Stimulated activated CD8-positive, alpha-beta memory T cell treated with anti-CD3 and anti-CD28 coated beads, Interleukin-2, amount 100 ng/mL, for 48 hours (primary cell): ENCODE data around the gene DNAJB1.
"Not testable (repeated sequence)": the region's sequence is repeated elsewhere in the genome, so short reads cannot be mapped to it uniquely, and the experiment has no call there.

Experiments used
- DNase-seq, 2 donors: peaks; one replicate each; pipeline ENCODE4 v3.0.0-alpha.2; 2020; ENCODE audit warnings: low read depth in 2 of 2

Gene DNAJB1

DNA sequence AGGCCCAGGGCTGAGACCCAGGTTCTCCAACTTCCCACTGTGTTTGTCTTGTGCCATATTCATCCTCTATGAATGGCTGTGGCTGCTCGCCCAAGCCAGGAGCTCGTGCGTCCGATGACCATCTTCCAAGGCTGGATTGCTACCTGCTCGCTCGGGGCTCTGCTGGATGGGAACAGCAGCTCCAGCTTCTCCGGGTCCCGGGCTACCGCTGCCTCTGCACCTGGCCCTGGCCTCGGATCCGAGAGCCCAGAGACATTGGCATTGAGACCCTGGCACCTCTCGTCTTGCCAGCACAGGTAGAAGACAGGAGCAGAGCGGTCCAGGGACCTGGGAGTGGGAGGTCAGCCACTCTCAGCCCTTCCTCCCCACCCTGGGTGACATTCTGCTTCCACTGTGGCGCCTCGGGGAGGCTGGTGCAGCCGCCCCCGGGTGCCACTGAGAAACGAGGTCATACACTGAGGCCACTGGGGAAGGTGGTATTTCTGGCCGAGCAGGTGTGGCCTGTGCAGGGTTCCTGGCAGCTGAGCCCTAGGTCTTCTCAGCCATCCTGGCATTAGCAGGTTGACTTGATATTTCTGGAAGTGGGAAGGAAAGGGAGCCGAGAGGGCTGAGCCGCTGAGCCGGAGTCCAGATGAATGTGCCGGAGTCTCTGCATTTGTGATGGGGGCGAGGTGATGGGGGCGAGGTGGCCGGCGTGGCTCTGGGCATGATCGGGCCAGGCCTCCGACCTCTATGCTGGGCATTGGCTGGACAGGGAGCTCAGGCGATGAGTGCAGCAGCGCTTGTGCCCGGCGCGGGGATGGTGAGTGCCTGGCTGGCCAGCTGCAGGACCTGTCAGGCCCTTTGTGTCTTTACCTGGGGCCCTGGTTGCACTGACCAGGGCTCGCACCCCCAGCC, 35.1 kb upstream of the DNAJB1 start:
- DNase-seq = no peak

DNA sequence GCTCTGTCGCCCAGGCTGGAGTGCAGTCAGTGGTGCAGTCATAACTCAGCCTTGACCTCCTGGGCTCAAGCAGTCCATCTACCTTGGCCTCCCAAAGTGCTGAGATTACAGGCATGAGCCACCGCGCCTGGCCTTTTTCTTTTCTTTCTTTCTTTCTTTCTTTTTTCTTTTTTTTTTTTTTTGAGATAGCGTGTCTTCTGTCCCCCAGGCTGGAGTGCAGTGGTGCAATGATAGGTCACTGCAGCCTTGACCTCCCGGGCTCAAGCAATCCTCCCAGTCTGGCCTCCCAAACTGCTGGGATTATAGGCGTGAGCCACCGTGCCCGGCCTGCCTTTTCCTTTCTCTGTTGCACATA, 33.8 kb upstream of the DNAJB1 start:
- DNase-seq = not testable (repeated sequence)

DNA sequence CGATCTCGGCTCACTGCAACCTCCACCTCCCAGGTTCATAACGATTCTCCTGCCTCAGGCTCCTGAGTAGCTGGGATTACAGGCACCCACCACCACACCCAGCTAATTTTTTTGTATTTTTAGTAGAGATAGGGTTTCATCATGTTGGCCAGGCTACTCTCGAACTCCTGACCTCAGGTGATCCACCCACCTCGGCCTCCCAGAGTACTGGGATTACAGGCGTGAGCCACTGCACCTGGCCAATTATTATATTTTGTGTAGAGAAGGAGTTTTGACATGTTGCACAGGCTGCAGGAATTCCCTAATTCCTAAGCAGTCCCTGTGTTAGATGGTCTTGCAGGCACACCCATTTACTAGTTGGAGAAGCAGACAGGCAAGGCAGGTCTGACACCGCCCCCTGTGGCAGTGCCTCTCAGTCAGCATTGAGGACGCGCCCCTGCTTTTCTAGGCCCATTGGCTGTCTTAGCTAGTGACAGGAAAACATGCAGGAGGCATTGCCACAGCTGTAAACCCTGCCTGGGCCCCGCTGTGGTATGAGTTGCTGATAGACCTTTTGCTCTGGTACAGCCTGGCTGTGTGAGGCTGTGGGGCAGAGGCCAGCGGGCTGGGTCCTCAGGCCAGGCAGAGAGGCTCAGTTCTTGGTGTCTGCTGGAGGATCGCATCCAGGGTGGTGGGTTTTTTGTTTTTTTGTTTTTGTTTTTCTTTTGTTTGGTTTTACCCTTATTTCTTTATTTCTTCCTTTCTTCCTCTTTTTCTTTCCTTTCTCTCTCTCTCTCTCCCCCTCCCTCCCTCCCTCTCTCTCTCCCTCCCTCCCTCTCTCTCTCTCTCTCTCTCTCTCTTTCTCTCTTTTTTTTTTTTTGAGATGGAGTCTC, 33.2 kb upstream of the DNAJB1 start:
- peak; percentile 45 to 59 for DNase-seq

DNA sequence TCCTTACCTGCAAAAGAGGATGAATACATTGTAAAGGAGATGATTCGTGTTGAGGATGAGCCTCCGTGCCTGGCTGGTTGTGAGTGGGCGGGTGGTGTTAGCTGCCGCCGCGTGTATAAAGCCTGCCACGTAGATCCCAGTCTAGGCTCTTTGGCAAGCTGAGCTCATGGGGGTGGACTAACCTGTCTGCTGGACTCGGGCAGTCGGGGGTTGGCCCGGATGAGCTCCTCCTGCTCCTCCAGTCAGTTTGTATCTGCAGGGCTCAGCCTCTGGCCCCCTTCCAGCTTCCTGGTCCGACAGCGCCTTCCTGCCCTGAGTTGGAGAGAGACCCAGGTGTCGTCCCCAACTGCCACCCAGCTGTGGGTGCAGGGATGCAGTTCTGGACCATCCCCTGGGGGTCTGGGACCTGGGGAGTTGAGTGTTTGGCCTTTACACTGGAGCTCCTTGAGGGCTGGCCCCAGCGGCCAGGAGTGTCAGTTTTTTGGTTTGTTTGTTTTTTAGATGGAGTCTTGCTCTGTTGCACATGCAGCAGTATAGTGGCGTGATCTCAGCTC, 32.1 kb upstream of the DNAJB1 start:
- no peak for DNase-seq

DNA sequence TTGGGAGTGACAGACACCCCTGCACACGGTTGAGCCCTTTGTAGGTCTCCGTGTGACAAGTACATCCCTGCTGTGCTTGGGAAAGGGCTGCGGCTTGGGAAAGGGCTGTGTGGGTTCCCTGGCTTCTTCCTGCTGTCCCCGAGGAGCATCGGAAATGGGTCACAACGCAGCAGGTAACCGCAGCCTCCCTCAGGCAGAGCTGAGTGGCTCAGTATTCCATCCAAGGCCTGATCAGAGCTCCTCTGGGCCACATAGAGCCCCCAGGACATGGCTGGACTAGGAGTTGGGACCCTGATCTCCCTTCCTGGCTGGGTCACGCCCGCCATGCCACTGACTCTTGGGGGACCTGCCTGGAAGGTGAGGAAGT, 27.5 kb upstream of the DNAJB1 start:
- no peak for DNase-seq

DNA sequence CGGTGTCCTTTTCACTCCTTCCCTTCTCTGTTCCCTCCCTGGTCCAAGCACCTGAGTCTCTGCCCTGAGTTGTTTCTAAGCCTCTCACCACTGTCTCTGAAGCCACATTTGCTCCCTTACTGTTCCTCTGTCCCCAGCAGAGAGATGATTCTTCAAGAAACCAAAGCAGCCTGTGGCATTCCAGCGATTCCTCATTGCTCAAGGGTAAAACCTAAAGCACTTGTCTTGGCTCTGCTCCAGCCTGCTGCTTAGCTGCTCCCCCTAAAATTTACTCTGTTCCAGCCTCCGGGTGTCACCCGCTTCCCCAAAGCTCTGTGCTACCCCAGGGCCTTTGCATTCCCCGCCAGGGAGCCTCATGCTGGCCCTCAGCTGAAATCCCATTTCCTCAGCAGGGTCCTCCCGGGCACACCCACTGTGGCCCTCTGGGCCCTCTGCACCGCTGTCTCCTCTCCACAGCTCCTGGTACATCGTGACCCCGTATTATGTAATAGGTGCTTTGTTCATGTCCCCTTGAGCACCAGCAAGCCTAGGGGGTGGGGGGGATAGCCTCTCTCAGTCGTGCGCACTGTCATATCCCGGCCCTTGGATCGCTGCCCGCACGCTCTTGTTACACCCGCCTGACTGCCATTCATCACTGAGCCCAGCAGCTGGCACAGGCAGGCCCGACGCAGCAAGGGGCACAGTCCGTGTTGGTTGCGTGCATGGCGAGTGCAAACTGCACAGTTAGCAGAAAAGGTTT, 26.9 kb upstream of the DNAJB1 start:
- DNase-seq = no peak

DNA sequence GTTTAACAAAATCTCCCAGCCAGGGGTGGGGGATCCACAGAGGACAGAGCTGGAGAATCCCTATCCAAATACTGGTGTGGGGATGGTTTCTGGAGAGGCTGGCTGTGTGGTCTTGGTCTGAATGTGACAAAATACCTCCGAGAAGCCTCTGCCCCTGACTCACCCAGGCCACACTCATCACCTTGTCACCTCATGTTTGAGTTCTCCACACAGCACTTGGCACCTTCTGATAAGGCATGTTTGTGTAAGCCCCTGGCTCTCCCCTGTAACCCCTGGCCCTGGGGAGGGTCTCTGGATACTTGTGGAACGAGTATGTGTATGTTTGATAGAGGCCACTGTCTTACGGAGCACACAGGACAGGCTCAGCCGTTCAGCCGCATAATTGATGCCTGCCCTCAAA, 25.9 kb upstream of the DNAJB1 start:
- no peak for DNase-seq

DNA sequence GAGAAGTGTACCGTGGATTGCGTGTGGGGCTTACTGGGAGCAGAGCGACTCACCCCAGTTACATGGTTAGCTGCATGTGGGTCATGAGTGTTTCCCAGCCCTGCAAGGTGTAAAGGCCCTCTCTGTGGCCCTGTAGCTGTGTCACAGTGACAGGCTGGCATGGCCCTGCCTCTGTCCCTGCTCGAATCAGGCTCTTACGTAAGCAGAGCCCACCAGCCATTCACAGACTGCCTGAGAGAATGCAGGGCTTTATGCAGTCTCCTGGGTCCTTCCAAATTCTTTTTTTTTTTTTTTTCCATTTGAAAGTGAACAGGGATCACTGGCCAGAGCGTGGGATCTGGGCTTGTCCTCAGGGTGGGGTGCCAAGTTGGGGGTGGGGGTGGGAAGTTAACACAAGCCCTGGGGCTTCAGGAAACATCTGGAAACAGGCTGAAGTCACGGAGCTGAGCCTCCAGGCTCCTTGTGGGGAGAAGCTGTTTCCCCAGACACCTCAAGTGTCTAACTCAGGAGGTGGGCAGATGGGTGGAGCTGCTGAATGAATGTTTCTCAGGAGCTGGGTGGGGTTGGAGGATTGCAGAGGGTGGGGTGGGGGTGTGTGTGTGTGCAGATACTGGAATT, 24.6 kb upstream of the DNAJB1 start:
- DNase-seq = no peak

DNA sequence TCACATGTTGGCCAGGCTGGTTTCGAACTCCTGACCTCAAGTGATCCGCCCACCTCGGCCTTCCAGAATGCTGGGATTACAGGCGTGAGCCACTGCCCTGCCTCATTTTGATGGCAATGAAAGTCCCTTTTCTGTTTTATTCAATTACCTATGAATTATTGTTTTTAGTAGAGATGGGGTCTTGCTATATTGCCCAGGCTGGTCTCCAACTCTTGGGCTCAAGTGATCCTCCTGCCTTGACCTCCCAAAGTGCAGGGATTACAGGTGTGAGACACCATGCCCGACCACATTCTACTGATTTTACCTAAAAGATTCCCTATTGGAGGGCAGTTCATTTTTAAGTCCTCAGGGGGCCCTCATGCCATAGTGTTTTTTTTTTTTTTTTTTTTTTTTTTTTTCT, 23.8 kb upstream of the DNAJB1 start:
- DNase-seq = not testable (repeated sequence)

DNA sequence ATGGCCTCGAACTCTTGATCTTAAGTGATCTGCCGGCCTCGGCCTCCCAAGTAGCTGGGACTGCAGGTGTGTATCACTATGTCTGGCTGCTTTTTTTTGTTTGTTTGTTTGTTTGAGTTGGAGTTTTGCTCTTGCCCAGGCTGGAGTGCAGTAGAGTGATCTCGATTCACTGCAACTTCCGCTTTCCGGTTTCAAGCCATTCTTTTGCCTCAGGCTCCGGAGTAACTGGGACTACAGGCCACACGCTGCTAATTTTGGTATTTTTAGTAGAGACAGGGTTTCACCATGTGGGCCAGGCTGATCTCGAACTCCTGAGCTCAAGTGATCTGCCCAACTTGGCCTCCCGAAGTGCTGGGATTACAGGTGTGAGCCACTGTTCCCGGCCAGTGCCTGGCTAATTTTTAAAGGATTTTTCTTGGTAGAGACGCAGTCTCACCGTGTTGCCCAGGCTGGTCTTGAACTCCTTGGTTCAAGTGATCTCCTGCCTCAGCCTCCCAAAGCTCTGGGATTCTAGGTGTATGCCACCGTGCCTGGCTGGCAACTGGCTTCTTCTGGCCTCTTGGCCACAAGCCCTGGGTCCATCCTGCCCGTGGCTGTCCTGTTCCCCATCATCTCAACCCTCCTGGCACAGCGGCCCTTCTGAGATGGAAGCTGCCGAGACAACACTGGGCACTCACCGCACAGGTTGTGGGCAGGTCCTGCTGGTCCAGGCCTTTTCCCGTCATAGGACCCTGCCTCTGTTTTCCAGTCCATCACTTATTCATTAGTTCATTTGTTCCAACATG, 22.7 kb upstream of the DNAJB1 start:
- DNase-seq = no peak

DNA sequence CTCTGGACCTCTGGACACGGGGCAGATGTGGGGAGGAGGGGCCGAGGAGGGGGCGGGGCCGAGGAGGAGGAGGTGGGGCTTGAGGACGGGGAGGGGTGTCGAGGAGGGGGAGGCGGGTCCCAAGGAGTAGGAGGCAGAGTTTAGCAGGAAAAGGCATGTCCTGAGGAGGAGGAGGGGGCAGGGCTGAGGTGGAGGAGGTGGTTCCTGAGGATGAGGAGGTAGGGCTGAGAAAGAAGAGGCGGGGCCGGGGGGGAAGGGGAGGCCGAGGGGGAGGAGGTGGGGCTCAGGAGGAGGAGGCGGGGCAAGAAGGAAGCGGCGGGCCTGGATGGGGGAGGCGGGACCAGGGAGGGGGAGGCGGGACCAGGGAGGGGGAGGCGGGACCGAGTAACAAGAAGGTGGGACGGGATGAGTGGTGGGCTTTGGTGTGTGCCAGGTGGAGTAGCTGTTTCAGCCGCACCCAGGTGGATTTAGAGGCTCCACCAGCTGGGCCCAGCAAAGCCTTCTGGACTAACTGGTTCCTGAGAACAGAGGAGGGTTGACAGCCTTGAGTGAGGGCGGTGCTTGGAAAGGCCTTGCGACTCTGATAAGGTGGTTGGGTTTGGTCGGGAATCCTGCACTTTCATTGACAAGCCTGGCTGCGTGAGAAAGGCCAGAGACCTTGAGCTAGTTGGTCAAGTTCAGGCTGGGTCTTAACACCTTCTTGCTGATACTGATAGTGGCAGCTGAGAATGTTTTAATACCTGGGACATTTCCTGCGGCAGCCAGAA, 18.9 kb upstream of the DNAJB1 start:
- DNase-seq = peak; percentile 27 to 40

DNA sequence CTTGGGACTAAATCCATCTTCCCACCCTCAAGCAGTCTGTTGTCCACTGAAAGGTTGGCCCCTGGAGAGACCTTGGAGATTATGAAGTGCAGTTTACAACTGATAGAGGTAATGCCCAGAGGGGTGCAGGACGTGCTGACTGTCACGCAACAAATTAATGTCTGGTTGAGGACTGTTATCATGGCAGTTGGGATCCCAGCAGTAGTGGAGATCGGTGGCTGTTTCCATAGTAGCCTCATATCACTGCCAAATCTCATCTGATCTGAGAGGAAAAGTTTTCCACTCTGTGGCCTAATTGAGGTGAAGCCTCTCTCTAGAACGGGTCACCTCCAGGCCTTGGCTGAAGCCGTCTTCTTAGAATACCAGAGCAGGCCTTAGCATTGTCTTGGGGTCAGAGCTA, 15.3 kb upstream of the DNAJB1 start:
- DNase-seq = no peak

DNA sequence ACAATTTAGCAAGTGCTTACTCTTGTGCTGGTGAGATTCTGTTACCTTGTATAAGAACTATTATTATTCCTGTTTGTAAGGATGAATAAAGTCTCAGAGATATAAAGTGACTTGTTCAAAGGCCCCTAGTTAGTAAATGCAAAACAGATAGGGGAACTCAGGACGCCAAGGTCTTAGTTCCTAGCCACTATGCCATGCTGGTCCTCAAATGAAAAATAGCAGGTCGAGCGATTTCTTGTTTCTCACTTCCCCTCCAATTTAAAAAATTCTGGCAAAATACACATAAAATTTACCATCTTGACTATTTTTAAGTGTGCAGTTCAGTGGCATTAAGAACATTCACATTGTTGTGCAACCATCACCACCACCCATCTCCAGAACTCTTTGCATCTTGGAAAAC, 12.3 kb upstream of the DNAJB1 start:
- DNase-seq = no peak

DNA sequence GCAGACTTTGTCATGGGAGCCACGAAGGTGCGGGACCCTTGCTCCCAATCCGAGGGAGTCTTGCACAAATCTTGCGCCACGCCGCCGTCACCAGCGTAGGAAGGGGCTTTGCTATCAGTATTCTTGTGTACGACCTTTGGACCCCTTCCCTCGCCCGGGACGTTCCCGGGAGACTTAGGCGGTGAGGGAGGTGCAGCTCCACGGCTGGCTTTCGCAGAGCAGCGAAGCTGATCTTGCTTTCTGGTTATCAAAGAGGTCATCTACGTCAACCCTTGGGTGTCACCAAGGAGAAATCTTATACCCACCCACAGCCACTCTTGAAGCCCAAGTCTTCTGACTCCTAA, 11.8 kb upstream of the DNAJB1 start:
- DNase-seq = no peak

DNA sequence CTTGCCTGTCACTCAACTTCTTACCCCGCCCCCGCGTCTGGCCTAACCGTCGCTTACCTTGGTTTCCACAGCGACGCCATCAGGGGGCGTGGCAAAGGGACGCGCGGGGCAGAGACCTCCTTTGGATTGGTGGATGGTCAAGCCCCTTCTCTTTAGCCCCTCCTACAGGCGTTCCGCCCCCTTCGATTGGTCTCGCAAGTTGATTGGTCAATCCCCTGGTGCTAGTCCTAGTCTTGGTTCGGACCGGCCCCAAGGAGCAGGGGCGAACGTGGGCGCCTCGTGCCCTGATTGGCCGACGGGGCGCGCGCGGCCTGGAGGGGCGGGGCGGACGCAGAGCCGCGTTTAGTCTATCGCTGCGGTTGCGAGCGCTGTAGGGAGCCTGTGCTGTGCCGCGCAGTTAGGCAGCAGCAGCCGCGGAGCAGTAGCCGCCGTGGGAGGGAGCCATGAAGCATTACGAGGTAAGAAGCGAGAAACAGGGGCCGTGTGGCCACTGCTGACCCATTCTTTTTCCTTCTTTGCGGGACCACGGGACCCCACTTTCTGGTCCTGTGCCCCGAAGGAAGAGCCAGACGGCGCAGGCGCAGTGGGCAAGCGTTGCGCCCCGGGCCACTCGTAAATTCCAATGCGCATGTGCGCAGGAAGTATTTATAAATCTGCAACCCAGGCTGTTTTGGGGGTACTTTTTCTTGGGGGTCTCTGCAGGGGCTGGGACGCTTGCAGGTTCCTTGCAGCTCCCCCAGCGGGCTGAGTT, 11.2 kb upstream of the DNAJB1 start, which contains the start of gene TECR:
Gene TECR, plus strand, starts transcription at position 341 of the 751 bp plus-strand sequence. Its CDS starts 103 bp downstream, at position 444.
- peak; percentile 100 for DNase-seq

DNA sequence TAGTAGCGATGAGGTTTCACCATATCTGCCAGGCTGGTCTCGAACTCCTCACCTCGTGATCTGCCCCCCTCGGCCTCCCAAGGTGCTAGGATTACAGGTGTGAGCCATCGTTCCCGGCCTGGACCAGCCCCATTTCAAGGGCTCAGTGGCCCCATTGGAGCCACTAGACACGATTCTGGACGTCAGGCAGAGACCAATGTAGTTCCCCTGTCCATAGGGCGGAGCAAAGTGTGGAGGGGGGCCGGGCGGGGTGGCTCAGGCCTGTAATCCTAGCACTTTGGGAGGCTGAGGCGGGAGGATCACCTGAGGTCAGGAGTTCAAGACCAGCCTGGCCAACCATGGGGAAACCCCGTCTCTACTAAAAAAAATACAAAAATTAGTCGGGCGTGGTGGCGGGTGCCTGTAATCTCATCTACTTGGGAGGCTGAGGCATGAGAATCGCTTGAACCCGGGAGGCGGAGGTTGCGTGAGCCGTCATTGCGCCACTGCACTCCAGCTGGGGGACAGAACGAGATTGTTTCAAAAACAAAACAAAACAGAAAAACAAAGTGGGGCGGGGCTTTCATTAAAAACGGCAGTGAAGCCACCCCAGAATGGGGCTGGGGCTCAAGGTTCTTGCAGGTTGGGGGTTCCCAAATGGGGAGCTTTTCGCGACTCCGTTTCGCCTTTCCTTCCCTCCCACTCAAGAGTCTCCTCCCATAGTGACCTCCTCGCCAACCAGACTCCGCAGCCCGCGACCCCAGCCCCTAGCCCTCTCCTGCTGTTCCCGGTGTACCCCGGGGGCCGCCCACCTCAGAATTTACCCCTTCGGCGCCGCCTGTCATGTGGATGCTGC, 10.4 kb upstream of the DNAJB1 start:
- DNase-seq = no peak

DNA sequence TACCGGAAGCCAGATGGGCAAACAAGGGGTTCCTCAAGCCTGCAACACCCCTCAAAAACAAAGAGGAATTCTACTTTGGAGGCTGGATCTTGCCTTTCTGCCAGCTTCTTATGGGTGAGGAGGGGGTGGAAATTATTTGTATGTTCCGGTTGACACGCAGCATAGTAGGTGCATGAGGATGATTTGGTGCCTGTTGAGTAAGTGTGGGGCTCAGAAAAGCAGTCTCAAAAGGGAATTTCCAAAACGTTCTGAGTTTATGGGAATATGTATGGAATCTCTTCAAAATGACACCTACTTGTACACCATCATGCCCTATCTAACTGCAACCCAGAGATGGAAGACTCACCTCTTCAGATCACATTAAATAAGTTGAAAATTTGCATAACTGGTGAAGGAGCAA, 8.2 kb upstream of the DNAJB1 start:
- DNase-seq = no peak

DNA sequence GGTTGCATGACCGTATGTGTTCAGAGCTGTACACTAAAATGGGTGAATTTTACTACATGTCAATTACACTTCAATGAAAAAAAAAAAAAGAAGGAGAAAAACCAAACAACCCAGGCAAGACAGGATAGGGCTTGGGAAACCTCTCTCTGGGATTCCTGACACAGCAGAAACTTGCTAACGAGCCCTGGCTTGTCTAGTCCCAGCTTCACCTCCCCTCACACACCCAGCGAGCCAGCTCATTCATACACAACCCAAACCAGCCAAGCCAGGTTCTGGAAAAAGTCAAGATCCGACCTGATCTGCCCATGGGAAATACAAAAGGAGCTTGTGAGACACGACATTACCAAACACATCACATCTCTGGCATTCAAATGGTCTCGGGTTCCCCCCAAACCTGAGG, 7.5 kb upstream of the DNAJB1 start:
- DNase-seq = no peak
